ENCODE data around the gene CACNG8. TPM values are rescaled to one million over a fixed set of nuclear protein-coding genes. Genes with fewer than 3 reads are reported as not detected.

Gene CACNG8
- total RNA-seq, 1 donor from 2014 or later: 3.2 TPM

DNA sequence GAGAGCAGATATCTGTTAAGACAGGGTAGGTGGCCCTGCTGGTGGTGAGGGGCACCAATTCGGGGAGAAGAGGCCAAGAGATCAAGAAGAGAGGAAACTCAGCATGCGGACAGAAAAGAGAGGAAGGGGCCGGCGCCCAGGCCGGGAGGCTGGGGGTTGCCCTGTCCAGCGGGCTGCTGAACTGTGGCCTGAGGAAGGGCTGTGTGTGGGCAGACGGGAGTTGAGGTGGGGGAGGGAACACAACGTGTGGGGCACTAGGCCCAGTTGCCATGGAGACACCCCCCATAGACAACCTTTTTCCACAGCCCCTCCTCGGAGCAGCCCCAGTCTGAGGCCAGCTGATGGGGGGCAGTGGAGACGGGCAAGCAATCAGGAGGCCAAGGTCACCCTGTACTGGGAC, 2.5 kb upstream of the CACNG8 start:
- Mint-ChIP-seq H3K9me3 (ENCODE audit: unreplicated experiment) (no peaks in the 10 kb centered on the region), H3K4me1 (ENCODE audit: low read depth, unreplicated experiment) (peaks cover 16% of the 10 kb centered on the region), H3K36me3 (ENCODE audit: low read depth, unreplicated experiment) (peaks cover 7% of the 10 kb centered on the region), H3K4me3 (ENCODE audit: unreplicated experiment) (peak overlapping the region; percentile 91), H3K27ac (ENCODE audit: unreplicated experiment) (peak overlapping the region; percentile 67), H3K27me3 (ENCODE audit: low read depth, unreplicated experiment) (peaks cover 38% of the 10 kb centered on the region)
- H4K20me1 ChIP-seq (ENCODE audit: insufficient read depth, low read length): no peaks in the 10 kb centered on the region
- H3K9me3 ChIP-seq (ENCODE audit: insufficient read depth, low read depth, low read length): no peaks in the 10 kb centered on the region
- H3K27me3 ChIP-seq (ENCODE audit: insufficient read depth, low read length): peaks cover 32% of the 10 kb centered on the region
- FAIRE-seq: no peak
- H3K9ac ChIP-seq (ENCODE audit: low read length): no peak overlapping the region
- TF ChIP-seq, protein P1, sequence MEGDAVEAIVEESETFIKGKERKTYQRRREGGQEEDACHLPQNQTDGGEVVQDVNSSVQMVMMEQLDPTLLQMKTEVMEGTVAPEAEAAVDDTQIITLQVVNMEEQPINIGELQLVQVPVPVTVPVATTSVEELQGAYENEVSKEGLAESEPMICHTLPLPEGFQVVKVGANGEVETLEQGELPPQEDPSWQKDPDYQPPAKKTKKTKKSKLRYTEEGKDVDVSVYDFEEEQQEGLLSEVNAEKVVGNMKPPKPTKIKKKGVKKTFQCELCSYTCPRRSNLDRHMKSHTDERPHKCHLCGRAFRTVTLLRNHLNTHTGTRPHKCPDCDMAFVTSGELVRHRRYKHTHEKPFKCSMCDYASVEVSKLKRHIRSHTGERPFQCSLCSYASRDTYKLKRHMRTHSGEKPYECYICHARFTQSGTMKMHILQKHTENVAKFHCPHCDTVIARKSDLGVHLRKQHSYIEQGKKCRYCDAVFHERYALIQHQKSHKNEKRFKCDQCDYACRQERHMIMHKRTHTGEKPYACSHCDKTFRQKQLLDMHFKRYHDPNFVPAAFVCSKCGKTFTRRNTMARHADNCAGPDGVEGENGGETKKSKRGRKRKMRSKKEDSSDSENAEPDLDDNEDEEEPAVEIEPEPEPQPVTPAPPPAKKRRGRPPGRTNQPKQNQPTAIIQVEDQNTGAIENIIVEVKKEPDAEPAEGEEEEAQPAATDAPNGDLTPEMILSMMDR (IDR thresholded peaks at IDR 0.05; ENCODE audit: insufficient read depth, low read depth, low read length): no peak
- TF ChIP-seq EZH2 (IDR thresholded peaks at IDR 0.05; ENCODE audit: insufficient read depth, low read length): no peak
- no peak overlapping the region for H2AFZ ChIP-seq (ENCODE audit: low read depth, low read length)
- no peak overlapping the region for H3K27ac ChIP-seq (ENCODE audit: low read depth, low read length)
- no peaks in the 10 kb centered on the region for H3K79me2 ChIP-seq (ENCODE audit: insufficient read depth, low read length)
- no peak for DNase-seq (ENCODE audit: low read depth)
- H3K4me2 ChIP-seq (ENCODE audit: low read length): peak overlapping the region; percentile 76
- H3K4me1 ChIP-seq (ENCODE audit: insufficient read depth, low read length): no peaks in the 10 kb centered on the region
- H3K4me3 ChIP-seq (ENCODE audit: insufficient read depth, low read depth, low read length): no peak overlapping the region
- no peaks in the 10 kb centered on the region for H3K36me3 ChIP-seq (ENCODE audit: insufficient read depth, low read length)

DNA sequence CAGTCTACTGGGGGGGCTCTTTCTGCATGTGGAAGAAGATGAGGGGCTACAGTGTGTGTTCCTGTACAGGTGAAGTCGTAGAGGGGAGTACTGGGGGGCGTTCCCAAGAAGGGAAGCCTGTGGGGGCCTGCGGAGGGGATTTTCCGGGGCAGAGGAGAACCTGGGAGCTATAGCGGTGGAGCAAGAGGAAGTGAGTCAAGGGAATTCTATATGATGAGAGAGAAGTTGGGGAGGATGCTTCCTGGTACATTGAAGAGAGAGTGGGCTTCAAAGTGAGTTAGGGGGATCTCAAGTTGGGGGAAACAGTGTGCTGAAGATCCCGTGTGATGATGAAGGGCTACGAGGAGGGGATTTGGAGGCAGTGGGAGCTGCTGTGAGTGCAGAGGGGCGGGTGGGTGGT, 1.9 kb upstream of the CACNG8 start:
- Mint-ChIP-seq H3K4me1 (ENCODE audit: low read depth, unreplicated experiment) (peaks cover 16% of the 10 kb centered on the region), H3K9me3 (ENCODE audit: unreplicated experiment) (no peaks in the 10 kb centered on the region), H3K36me3 (ENCODE audit: low read depth, unreplicated experiment) (peaks cover 10% of the 10 kb centered on the region), H3K27ac (ENCODE audit: unreplicated experiment) (peak overlapping the region; percentile 67), H3K27me3 (ENCODE audit: low read depth, unreplicated experiment) (peaks cover 38% of the 10 kb centered on the region), H3K4me3 (ENCODE audit: unreplicated experiment) (peak overlapping the region; percentile 91)
- peak overlapping the region; percentile 23 for H3K4me3 ChIP-seq (ENCODE audit: insufficient read depth, low read depth, low read length)
- no peaks in the 10 kb centered on the region for H3K79me2 ChIP-seq (ENCODE audit: insufficient read depth, low read length)
- FAIRE-seq: no peak
- H3K27me3 ChIP-seq (ENCODE audit: insufficient read depth, low read length): peaks cover 32% of the 10 kb centered on the region
- H3K4me2 ChIP-seq (ENCODE audit: low read length): peak overlapping the region; percentile 76
- H2AFZ ChIP-seq (ENCODE audit: low read depth, low read length): no peak overlapping the region
- no peaks in the 10 kb centered on the region for H3K4me1 ChIP-seq (ENCODE audit: insufficient read depth, low read length)
- no peak overlapping the region for H3K9ac ChIP-seq (ENCODE audit: low read length)
- TF ChIP-seq EZH2 (IDR thresholded peaks at IDR 0.05; ENCODE audit: insufficient read depth, low read length): no peak
- TF ChIP-seq, protein P1 (IDR thresholded peaks at IDR 0.05; ENCODE audit: insufficient read depth, low read depth, low read length): no peak
- DNase-seq (ENCODE audit: low read depth): no peak
- no peaks in the 10 kb centered on the region for H3K9me3 ChIP-seq (ENCODE audit: insufficient read depth, low read depth, low read length)
- no peak overlapping the region for H3K27ac ChIP-seq (ENCODE audit: low read depth, low read length)
- no peaks in the 10 kb centered on the region for H3K36me3 ChIP-seq (ENCODE audit: insufficient read depth, low read length)
- no peaks in the 10 kb centered on the region for H4K20me1 ChIP-seq (ENCODE audit: insufficient read depth, low read length)

DNA sequence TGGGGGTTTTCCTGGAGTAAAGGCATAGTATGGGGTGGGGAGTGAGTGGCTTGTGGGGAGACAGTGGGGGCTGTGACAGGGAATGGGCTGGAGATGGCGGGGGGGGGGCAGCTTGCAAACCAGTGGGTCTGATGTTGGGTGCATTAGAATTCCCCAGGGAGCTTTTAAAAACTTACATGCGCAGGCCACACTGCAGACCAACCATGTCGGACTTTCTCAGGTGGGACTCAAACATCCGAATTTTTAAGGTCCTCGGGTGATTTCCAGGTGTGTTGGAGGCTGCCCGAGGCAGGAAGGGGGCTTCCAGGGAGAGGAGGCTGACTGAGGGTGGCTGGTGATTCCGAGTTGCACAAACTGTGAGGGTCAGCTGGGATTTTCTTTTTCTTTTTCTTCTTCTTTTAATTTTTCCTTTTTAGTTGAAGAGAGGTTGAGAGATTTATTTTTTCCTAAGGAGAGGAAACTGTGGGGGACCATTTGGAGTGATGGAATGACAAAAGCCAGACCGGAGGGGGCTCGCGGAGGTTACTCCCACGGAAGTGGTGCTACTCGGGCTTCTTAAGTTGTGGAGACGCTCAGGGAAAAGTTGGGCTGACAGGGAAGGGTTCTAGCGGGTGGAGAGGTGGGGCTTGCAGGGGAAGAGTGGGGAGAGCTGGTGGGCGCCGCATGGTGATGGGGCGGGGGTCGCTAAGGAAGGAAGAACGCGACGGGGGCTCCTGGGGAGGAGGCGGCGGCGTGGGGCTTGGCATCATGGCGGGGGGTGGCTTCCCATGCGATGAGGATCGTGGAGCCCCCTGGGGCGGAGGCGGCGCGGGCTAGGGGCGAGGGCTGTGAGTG, 997 bp upstream of the CACNG8 start:
- FAIRE-seq (no peak), DNase-seq (ENCODE audit: low read depth) (no peak)
- Mint-ChIP-seq H3K4me1 (ENCODE audit: low read depth, unreplicated experiment) (peaks cover 16% of the 10 kb centered on the region), H3K9me3 (ENCODE audit: unreplicated experiment) (no peaks in the 10 kb centered on the region), H3K27me3 (ENCODE audit: low read depth, unreplicated experiment) (peaks cover 38% of the 10 kb centered on the region), H3K36me3 (ENCODE audit: low read depth, unreplicated experiment) (peaks cover 14% of the 10 kb centered on the region), H3K27ac (ENCODE audit: unreplicated experiment) (peak overlapping the region; percentile 84), H3K4me3 (ENCODE audit: unreplicated experiment) (peak overlapping the region; percentile 93)
- no peak overlapping the region for H3K27ac ChIP-seq (ENCODE audit: low read depth, low read length)
- peaks cover 32% of the 10 kb centered on the region for H3K27me3 ChIP-seq (ENCODE audit: insufficient read depth, low read length)
- no peaks in the 10 kb centered on the region for H4K20me1 ChIP-seq (ENCODE audit: insufficient read depth, low read length)
- H3K4me1 ChIP-seq (ENCODE audit: insufficient read depth, low read length): no peaks in the 10 kb centered on the region
- H3K9me3 ChIP-seq (ENCODE audit: insufficient read depth, low read depth, low read length): no peaks in the 10 kb centered on the region
- H2AFZ ChIP-seq (ENCODE audit: low read depth, low read length): peak overlapping the region; percentile 10
- H3K4me3 ChIP-seq (ENCODE audit: insufficient read depth, low read depth, low read length): peak overlapping the region; percentile 50
- TF ChIP-seq, protein P1 (IDR thresholded peaks at IDR 0.05; ENCODE audit: insufficient read depth, low read depth, low read length): no peak
- TF ChIP-seq EZH2 (IDR thresholded peaks at IDR 0.05; ENCODE audit: insufficient read depth, low read length): peak; percentile 29
- no peak overlapping the region for H3K9ac ChIP-seq (ENCODE audit: low read length)
- H3K4me2 ChIP-seq (ENCODE audit: low read length): peak overlapping the region; percentile 76
- no peaks in the 10 kb centered on the region for H3K36me3 ChIP-seq (ENCODE audit: insufficient read depth, low read length)
- no peaks in the 10 kb centered on the region for H3K79me2 ChIP-seq (ENCODE audit: insufficient read depth, low read length)
